HG03175 (cell line): Measurements from ENCODE around the gene HECTD3.
"Not testable (repeated sequence)": the region's sequence is repeated elsewhere in the genome, so short reads cannot be mapped to it uniquely, and the experiment has no call there.

Experiments
- ATAC-seq: cut with Tn5 transposase; IDR thresholded peaks from one replicate; pipeline ENCODE4 v1.9.1; 2021; ENCODE audit warnings: mild to moderate bottlenecking, moderate library complexity; ENCODE audit not compliant: unreplicated experiment

The HECTD3 gene

GRCh38 chr1:44994309-44994898 is 16.7 kb downstream of the HECTD3 start:
- no peak for ATAC-seq

GRCh38 chr1:44988531-44989156 is 22.5 kb downstream of the HECTD3 start:
- ATAC-seq: no peak

GRCh38 chr1:44985747-44986359 is 25.3 kb downstream of the HECTD3 start:
- peak; percentile 40 for ATAC-seq

- ATAC-seq: not testable (repeated sequence)
Observed at GRCh38 chr1:44977372-44977771, 33.8 kb downstream of the HECTD3 start.

- no peak for ATAC-seq
Observed at GRCh38 chr1:44976252-44976651, 34.9 kb downstream of the HECTD3 start.

GRCh38 chr1:44973645-44974044 is 37.5 kb downstream of the HECTD3 start:
- no peak for ATAC-seq

- ATAC-seq: no peak
Observed at GRCh38 chr1:44970317-44970716, 40.8 kb downstream of the HECTD3 start.

- ATAC-seq: no peak
Observed at GRCh38 chr1:44964396-44964795, 46.7 kb downstream of the HECTD3 start.

- no peak for ATAC-seq
Observed at GRCh38 chr1:44962729-44963128, 48.4 kb downstream of the HECTD3 start.

- not testable (repeated sequence) for ATAC-seq
Observed at GRCh38 chr1:44962022-44962421, 49.1 kb downstream of the HECTD3 start.

GRCh38 chr1:44957566-44957965 is 53.6 kb downstream of the HECTD3 start:
- not testable (repeated sequence) for ATAC-seq

GRCh38 chr1:44956077-44956476 is 55.0 kb downstream of the HECTD3 start:
- not testable (repeated sequence) for ATAC-seq
